Activated CD4-positive, CD25-positive, alpha-beta regulatory T cell treated with anti-CD3 and anti-CD28 coated beads, Interleukin-2, amount 50 U/mL, for 16 hours (primary cell): Measurements from ENCODE around the gene RABIF.
"Not testable (repeated sequence)": the region's sequence is repeated elsewhere in the genome, so short reads cannot be mapped to it uniquely, and the experiment has no call there.

Source experiments
- DNase-seq: peaks from one replicate; pipeline ENCODE4 v3.0.0-alpha.2; 2020; ENCODE audit warnings: low read depth, low spot score

The RABIF gene

DNA sequence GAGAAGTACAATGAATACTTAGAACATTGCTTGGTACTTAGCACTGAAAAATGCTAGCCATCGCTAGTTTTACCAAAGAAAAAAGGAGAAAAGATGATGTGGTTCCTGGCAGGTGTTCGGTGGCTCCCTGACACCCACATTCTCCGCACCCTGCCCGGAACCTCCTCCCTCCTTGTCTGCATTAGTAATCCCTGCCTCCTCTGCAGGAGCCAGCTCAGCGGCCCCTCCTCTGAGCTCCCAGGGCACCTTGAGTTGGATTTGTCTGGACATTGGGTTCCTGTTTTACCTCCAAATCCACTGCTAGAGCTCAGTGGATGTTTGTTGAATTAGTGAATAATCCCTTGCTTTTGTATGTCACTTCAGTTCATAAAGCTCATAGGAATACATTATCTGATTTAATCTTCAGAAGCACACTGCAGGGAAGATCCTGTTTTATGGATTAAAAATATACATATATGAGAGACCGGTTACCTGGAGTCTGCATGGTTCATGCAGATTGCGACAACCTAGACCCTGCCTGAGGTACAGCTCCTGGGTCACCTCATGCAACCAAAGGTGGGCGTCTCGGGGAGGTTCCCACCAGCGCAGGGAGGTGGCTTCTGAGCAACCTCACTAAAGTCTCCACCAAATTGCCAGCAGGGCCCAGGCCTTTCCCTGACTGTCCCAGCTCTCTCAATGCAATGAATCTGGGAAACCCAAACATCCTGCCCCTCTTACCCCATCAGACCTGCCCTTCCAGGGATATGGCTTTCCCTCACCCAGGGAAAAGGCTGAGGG, 54.0 kb downstream of the RABIF start:
- no peak for DNase-seq

DNA sequence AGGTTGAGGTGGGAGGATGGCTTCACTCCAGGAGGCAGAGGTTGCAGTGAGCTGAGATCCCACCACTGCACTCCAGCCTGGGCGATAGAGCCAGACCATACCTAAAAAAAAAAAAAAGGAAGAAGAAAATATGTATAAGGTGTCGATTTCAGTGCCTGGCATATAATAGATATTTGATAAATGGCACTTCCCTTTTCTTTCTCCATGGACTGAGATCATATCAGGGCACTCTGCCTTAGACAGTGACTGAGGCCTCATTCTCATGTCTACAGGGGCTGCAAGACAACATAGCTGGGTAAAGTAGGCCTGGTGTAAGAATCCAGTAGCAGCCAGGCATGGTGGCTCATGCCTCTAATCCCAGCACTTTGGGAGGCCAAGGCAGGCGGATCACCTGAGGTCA, 57.0 kb downstream of the RABIF start:
- DNase-seq, result no peak

DNA sequence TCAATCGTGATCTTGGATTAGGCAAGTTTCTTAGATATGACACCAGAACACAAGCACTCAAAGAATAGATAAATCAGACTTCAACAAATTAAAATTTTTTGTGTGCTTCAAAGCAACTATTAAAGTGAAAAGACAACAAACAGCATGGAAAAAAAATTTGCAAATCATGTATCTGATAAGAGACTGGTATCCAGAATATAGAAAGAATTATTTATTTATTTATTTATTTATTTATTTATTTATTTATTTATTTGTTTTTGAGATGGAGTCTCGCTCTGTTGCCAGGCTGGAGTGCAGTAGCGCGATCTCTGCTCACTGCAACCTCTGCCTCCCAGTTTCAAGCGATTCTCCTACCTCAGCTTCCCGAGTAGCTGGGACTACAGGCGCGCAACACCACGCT, 59.7 kb downstream of the RABIF start:
- not testable (repeated sequence) for DNase-seq
